Epidermal melanocyte (primary cell): ENCODE data around the gene DLX6.
A peak's percentile ranks its signal among the peaks of the same experiment; 100 is the strongest.
"Not testable (repeated sequence)": the region's sequence is repeated elsewhere in the genome, so short reads cannot be mapped to it uniquely, and the experiment has no call there.

Source experiments
- DNase-seq: peaks from one replicate; pipeline ENCODE4 v3.0.0; 2011; ENCODE audit warnings: low spot score; ENCODE audit not compliant: insufficient read length

Gene DLX6

DNA sequence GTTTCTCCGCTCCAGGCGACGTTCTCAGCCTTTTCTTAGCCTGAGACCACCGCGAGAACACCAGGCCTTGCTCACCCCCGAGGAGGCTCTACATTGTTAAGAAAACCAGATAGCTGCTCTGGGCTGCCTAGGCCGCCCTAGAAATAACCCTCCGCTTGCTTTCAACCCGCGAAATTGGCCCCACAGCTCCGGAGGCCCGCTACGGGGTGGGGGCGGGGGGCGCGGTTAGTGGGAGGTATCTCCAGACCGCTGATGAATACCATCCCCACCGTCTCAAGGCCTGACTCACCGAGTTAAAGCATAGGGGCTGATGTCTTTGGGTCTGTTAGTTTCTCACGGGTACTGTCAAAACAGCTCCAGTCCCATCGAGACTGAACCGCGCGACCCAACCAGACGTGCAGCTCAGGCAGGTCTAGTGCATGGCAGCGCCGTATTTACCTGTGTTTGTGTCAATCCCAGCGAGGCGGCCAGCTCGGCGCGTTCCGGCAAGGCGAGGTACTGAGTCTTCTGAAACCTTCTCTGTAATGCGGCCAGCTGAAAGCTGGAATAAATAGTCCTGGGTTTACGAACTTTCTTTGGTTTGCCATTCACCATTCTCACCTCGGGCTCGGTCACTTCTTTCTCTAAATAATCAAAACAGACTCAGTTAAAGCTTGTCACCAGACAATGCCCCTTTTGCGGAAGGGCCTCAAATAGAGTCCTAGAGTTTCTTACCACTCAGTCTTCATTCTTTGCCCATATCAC, 16.6 kb downstream of the DLX6 start:
- no peak for DNase-seq

DNA sequence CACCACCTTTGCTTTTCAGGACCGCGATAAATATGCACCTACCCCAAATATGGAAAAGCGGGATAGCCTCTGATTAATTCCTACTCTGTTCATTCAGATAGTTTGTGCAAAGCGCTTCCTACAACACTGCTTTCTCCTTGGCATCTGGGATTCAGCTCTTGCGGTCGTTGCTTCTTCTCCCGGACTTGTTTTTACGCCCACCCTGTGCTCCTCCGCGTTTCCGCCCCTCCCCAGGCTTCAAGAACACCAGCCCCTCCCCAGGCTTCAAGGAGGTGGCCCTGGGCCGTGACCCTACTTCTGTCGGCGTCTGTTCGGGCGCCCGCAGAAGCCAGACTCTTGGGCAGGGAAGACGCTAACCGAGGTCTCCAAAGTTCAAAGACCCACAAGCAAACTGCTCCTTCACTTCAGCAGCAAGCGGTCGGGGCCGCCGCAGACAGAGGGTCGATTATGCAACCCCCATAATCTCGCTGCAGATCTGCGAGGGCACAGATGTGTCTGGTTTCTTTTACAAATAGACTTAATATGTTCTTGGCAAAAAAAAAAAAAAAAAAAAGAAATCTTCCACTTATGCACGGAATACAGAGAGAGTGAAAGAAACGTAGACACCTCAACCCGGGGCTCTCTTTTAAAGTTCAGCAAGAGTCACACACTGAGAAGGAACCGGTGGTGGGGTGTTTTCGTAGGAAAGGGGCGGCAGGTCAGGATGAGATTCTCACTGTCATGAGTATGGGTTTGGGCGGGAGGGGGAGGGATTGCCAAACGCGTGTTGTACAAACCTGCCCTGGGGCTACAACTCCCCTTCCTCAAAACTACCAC, 17.3 kb downstream of the DLX6 start:
- no peak for DNase-seq

DNA sequence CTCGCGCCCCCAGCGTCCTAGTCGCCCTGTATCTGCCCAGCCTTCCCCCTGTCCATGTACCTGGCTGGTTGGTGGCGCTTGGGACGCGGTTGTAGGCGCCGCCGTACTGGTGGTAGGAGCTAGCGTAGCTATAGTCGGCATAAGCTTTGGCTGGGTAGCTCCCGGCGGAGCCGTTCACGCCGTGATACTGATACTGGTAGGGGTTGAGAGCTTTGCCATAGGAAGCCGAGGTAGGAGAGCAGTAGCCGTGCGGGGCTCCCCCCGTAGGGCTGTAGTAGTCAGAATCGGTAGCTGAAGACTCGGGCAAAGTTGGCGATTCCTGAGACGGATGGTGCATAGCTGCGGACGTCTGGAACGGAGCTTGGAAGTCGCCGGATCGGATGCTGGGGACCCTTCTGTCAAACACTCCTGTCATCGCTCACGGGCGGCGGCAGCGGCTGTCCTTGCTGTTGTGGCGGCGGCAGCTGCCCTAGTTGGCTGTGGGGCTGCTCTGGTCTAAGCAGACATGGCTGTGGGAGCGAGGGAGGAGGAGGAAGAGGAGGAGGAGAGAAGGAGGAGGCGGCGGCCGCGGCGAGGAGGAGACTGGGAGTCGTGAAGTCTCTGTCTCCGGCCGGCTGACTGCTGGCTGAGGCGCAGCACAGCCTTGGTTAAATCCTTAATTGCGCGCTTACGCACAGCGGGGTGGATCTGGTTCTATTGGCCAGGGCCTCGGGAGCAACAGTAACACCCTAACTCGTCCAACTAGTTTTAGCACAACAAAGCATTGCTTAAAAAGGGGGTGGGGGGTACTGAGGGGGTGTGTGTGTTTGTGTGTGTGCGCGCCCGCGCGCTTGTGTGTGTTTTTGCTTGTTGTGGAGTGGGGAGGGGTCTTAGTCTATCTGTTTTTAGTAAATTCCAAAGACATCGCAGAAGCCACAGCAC, 19.1 kb downstream of the DLX6 start, which contains the start of gene DLX5:
Gene DLX5, minus strand, starts transcription at position 623 of the 921 bp plus-strand sequence. Its CDS starts 208 bp downstream, at position 415.
- DNase-seq = no peak

- no peak for DNase-seq
These were observed 19.8 kb downstream of the DLX6 start for GRCh38 chr7:97025130-97025499.

DNA sequence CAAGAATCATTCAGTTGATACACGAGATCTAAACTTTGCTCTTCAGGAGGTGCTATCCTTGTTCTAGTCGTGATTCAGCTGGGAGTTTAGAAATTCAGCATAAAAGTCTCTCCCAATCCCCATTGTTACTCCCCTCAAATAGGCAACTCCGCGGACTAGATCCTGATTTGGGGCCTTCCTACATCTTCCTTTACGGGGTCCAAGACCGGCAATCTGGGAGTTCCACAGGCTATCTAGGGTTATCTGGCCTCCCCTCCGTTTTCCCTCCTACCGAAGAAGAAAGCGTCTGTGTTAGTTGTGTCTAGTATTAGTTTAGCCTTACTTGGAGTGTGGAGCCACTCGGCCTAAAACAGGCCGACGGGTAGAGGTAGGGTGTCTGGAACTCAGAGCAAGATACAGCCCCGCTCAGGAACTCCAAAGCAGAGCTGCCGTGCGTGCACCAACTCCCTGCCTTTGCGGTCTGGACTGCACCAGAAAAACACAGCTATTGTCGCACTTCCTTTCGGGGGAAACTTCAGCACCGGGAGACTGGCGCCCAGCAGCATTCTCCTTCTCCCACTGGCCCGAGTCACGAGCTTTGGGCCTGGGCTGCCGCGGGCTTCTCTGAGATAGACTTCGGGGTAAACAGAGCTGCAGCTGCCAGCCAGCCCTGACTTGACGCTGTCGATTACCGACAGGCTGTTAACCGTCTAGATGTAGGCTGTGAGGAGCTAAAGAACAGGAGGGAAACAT, 20.8 kb downstream of the DLX6 start:
- DNase-seq = no peak

- DNase-seq = no peak
These were observed 21.5 kb downstream of the DLX6 start for GRCh38 chr7:97026715-97027426.

GRCh38 chr7:97027427-97028234, 22.3 kb downstream of the DLX6 start:
- DNase-seq = peak; percentile 92

DNA sequence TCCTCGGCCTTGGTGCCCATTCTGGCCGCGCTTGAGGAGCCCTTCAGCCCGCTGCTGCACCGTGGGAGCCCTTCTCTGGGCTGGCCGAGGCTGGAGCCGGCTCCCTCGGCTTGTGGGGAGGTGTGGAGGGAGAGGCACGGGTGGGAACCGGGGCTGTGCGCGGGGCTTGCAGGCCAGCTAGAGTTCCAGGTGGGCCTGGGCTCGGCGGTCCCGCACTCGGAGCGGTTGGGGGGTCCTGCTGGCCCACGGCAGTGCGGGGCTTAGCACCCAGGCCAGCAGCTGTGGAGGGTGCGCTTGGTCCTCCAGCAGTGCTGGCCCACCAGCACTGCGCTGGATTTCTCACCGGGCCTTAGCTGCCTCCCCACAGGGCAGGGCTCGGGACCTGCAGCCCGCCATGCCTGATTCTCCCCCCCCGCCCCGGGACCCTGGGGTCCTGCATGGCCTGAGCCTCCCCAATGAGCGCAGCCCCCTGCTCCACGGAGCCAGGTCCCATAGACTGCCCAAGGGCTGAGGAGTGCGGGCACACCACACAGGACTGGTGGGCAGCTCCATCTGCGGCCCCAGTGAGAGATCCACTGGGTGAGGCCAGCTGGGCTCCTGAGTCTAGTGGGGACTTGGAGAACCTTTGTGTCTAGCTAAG, 29.0 kb downstream of the DLX6 start:
- DNase-seq = not testable (repeated sequence)

GRCh38 chr7:97039374-97040065, 34.2 kb downstream of the DLX6 start:
- peak; percentile 6 for DNase-seq

GRCh38 chr7:97043281-97043680, 37.9 kb downstream of the DLX6 start:
- DNase-seq = no peak
